Measurements from ENCODE around the gene DHX34.

The DHX34 gene

GRCh38 chr19:47398707-47399597 lies 49.8 kb downstream of the DHX34 start:
- no peaks in the 10 kb centered on the region for H3F3A ChIP-seq (ENCODE audit: insufficient read depth, low read length)
- no peak overlapping the region for H3K4me2 ChIP-seq (ENCODE audit: low read length)
- H3K9me2 ChIP-seq (ENCODE audit: low read depth, low read length), result no peaks in the 10 kb centered on the region
- no peak overlapping the region for H3K4me3 ChIP-seq (ENCODE audit: low read depth, low read length, poor library complexity, severe bottlenecking)
- H3K36me3 ChIP-seq (ENCODE audit: insufficient read depth, low read length), result no peaks in the 10 kb centered on the region
- H3K27ac ChIP-seq (ENCODE audit: low read depth, low read length, poor library complexity, severe bottlenecking), result no peak overlapping the region
- no peaks in the 10 kb centered on the region for H3K79me2 ChIP-seq (ENCODE audit: insufficient read depth, low read length)
- H3K9ac ChIP-seq (ENCODE audit: low read length), result no peak overlapping the region
- H4K20me1 ChIP-seq (ENCODE audit: insufficient read depth, low read length), result no peaks in the 10 kb centered on the region
- H3K9me3 ChIP-seq (ENCODE audit: low read length), result no peaks in the 10 kb centered on the region
- TF ChIP-seq EZH2 (IDR thresholded peaks at IDR 0.05; ENCODE audit: borderline replicate concordance, low read length) (no peak), CTCF (IDR thresholded peaks at IDR 0.05; ENCODE audit: low read length) (no peak)
- H3K27me3 ChIP-seq (ENCODE audit: insufficient read depth, low read length), result no peaks in the 10 kb centered on the region
- H3K4me1 ChIP-seq (ENCODE audit: insufficient read depth, low read length, severe bottlenecking), result no peaks in the 10 kb centered on the region
- no peak overlapping the region for H2AFZ ChIP-seq (ENCODE audit: low read length)

GRCh38 chr19:47402504-47402903 lies 53.4 kb downstream of the DHX34 start:
- no peaks in the 10 kb centered on the region for H3K36me3 ChIP-seq (ENCODE audit: insufficient read depth, low read length)
- H3K9me2 ChIP-seq (ENCODE audit: low read depth, low read length), result no peaks in the 10 kb centered on the region
- no peaks in the 10 kb centered on the region for H3K4me1 ChIP-seq (ENCODE audit: insufficient read depth, low read length, severe bottlenecking)
- no peaks in the 10 kb centered on the region for H3K27me3 ChIP-seq (ENCODE audit: insufficient read depth, low read length)
- no peaks in the 10 kb centered on the region for H3F3A ChIP-seq (ENCODE audit: insufficient read depth, low read length)
- no peaks in the 10 kb centered on the region for H3K9me3 ChIP-seq (ENCODE audit: low read length)
- no peak overlapping the region for H2AFZ ChIP-seq (ENCODE audit: low read length)
- H3K9ac ChIP-seq (ENCODE audit: low read length), result no peak overlapping the region
- no peak overlapping the region for H3K27ac ChIP-seq (ENCODE audit: low read depth, low read length, poor library complexity, severe bottlenecking)
- H3K4me3 ChIP-seq (ENCODE audit: low read depth, low read length, poor library complexity, severe bottlenecking), result no peak overlapping the region
- no peak overlapping the region for H3K4me2 ChIP-seq (ENCODE audit: low read length)
- TF ChIP-seq EZH2 (IDR thresholded peaks at IDR 0.05; ENCODE audit: borderline replicate concordance, low read length) (no peak), CTCF (IDR thresholded peaks at IDR 0.05; ENCODE audit: low read length) (no peak)
- H3K79me2 ChIP-seq (ENCODE audit: insufficient read depth, low read length), result no peaks in the 10 kb centered on the region
- H4K20me1 ChIP-seq (ENCODE audit: insufficient read depth, low read length), result no peaks in the 10 kb centered on the region

- H3K27ac ChIP-seq (ENCODE audit: low read depth, low read length, poor library complexity, severe bottlenecking), result no peak overlapping the region
- no peaks in the 10 kb centered on the region for H3F3A ChIP-seq (ENCODE audit: insufficient read depth, low read length)
- H3K27me3 ChIP-seq (ENCODE audit: insufficient read depth, low read length), result no peaks in the 10 kb centered on the region
- H2AFZ ChIP-seq (ENCODE audit: low read length), result no peak overlapping the region
- no peaks in the 10 kb centered on the region for H4K20me1 ChIP-seq (ENCODE audit: insufficient read depth, low read length)
- H3K36me3 ChIP-seq (ENCODE audit: insufficient read depth, low read length), result no peaks in the 10 kb centered on the region
- no peak overlapping the region for H3K4me2 ChIP-seq (ENCODE audit: low read length)
- no peaks in the 10 kb centered on the region for H3K9me3 ChIP-seq (ENCODE audit: low read length)
- TF ChIP-seq EZH2 (IDR thresholded peaks at IDR 0.05; ENCODE audit: borderline replicate concordance, low read length) (no peak), CTCF (IDR thresholded peaks at IDR 0.05; ENCODE audit: low read length) (no peak)
- H3K4me3 ChIP-seq (ENCODE audit: low read depth, low read length, poor library complexity, severe bottlenecking), result no peak overlapping the region
- no peak overlapping the region for H3K9ac ChIP-seq (ENCODE audit: low read length)
- H3K79me2 ChIP-seq (ENCODE audit: insufficient read depth, low read length), result no peaks in the 10 kb centered on the region
- no peaks in the 10 kb centered on the region for H3K9me2 ChIP-seq (ENCODE audit: low read depth, low read length)
- no peaks in the 10 kb centered on the region for H3K4me1 ChIP-seq (ENCODE audit: insufficient read depth, low read length, severe bottlenecking)
These were observed 55.5 kb downstream of the DHX34 start for GRCh38 chr19:47404334-47405196.

All from OCI-LY1 (cell line).